Midbrain (tissue), 1 donor: ENCODE results near the gene FAAP100.
"Not testable (repeated sequence)": the region's sequence is repeated elsewhere in the genome, so short reads cannot be mapped to it uniquely, and the experiment has no call there.

Experiments used
- DNase-seq: peaks from one replicate; lab custom pipeline; 2025; lab: John Stamatoyannopoulos, UW

FAAP100 gene

GRCh38 chr17:81552244-81553017 is at the start of gene FAAP100:
Gene FAAP100, minus strand, starts transcription at chr17:81552353. Its CDS starts 23 bp downstream, at chr17:81552330.
- peak; percentile 83 for DNase-seq

- DNase-seq, result peak; percentile 70
Measured at GRCh38 chr17:81601525-81602120, 49.5 kb upstream of the FAAP100 start.

- DNase-seq, result no peak
Measured at GRCh38 chr17:81599719-81600486, 47.8 kb upstream of the FAAP100 start.

DNA sequence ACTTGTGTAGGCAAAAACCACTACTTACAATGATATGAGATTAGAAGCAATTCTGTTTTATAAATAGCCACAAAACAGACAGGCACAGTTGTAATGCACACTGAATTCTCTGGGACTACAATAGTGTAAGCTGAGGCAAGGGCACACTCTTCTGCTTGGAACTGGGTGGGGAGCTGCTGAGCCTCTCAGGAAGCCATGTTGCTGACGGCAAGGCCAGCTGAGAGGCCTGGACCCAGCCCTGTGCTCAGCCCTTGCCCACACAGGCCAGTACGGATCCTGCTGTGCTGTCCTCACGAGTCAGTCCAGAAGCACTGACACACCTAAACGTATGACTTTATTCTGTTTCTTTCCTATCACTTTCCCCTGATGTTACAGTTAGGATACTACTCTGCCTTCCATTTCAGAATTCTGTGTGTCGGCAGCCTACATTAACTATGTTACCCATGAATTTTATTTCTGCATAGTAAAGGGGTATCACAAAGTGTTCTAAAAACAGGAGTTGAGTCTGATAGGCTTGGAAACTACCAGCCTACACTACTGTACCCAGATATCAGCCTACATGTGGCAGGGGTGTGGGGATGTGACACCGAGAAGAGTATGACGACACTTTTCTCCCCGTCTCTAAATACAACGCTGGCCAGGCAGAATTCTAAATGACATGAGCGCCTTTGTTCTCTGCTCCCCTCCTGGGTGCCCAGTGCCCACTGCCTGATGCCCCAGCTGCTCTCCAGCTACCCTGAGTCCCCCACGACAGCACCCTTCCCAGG is 41.1 kb upstream of the FAAP100 start:
- no peak for DNase-seq

DNA sequence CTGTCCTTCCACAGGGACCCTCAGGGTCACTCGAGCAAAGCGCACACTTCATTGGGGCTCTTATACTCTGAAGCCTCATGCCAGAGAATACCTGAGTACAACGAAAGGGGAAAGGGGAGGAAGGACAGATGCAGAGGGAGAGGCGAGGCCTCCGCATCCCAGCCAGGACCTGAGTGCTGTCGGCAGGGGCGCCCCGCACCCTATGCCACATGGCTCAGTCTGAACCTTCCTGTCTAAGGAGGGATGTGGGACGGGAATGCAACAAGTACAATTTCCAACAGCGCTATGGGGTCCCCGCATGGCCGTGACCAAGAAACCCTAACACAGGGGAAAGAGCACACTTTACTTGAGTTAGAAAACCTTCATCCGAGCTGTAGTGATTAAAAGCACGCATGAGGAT is 39.8 kb upstream of the FAAP100 start:
- no peak for DNase-seq

DNA sequence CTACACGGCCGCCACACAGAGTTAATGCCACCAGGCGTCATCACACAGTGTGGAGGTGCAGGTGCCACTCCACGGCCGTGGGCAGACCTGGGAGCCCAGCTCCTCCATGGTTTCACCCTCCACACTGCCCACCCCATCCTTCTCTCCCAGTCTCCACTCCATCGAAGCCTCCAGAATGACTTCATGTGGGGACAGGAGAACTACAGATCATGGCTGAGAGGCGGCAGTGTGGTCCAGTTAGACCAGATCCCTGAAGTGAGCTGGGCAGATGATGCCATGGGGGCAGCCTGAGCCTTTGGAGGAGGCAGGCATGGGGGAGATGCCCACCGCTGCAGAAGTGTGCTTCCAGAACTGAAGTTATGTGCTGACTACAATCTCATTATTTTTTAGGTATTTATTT is 38.0 kb upstream of the FAAP100 start:
- no peak for DNase-seq

DNA sequence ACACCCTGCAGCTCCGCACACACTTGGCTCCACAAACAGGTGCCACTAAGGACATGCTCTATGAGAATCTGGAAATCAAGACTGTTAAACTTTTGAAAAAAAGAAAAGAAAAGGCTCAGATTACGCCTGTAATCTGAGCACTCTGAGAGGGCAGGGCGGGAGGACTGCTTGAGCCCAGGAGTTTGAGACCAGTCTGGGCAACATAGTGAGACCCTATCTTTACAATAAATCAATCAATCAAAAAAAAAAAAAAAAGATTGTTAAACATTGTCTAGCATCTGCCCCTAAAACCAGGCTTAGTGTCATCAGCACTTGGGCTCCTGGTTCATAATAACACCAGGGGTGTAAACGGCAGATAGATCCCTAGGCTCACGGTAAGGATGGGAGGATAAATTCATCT is 37.5 kb upstream of the FAAP100 start:
- no peak for DNase-seq

GRCh38 chr17:81586096-81586495 is 33.9 kb upstream of the FAAP100 start:
- DNase-seq, result no peak

DNA sequence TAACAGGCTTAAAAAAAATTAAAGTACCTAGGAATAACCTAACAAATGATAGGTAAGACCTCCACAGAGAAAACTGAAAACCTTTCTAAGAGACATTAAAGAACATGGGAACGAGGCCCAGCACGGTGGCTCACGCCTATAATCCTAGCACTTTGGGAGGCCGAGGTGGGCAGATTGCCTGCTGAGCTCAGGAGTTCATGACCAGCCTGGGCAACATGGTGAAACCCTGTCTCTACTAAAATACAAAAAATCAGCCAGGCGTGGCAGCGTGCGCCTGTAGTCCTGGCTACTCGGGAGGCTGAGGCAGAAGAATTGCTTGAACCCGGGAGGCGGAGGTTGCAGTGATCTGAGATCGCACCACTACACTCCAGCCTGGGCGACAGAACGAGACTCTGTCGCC is 32.6 kb upstream of the FAAP100 start:
- DNase-seq, result not testable (repeated sequence)

DNA sequence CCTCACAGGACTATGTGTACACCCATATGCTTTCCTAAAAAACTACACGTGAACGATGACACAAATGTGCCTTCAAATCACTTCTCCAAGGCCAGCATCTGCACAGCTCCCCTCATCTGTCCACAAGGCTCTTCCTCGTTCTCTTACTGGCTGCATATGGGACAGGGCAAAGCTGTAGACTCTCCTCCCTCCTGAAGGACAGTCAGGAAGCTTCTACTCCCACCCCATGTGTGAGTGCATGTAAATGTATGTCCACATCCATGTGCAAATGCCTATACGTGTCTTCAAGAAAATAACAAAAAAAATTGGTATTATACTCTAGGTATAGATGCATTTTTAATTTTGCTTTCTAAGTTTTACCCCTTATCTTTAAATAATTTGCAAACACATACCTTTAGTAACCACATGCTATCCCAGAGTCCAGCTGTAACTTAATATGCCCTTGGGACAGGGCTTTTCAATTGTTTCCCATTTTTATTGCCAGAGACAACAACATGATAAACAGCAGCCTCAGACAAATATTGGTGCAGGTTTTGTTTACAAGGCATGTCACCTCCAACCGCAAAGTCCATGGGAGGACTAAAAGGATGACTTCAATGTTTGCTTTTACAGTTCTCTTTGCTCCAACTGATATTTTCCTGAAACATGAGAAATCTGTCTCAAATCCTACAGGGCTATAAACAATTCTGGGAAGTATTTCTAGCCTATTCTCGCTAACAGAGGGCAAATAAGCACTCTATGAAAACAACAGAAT is 31.6 kb upstream of the FAAP100 start:
- DNase-seq, result no peak

DNA sequence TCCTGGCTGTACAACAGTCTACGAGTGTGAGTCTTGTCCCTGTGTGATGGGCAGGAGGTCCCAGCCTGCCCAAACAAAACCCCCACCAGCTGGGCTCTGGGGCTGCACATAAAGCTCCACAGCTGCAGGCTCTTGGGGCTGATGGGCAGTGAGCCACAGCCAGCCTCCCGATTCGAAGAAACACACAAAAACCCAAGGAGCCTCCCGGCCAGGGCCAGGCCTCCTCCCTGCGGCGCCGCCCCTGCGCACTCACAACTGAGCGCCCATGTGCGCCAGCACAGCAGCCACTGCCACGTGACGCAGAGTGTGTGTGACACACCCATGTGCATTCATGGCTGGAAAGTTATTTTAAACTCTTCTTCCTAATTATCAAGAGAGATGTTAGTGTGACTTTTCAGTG is 30.6 kb upstream of the FAAP100 start:
- no peak for DNase-seq

DNA sequence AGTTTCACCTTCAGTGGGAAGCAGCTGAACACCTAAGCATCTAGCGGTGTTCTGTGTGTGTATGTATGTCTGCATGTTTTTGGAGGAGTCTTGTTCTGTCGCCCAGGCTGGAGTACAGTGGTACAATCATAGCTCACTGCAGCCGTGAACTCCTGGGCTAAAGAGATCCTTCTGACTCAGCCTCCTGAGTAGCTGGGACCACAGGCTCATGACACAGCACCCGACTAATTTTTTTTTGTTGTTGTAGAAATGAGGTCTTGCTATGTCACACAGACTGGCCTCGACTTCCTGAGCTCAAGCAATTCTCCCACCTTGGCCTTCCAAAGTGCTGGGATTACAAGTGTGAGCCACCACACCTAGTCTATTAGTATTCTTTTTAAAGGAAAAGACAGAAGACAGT is 30.2 kb upstream of the FAAP100 start:
- DNase-seq, result no peak

- no peak for DNase-seq
Measured at GRCh38 chr17:81581758-81582157, 29.6 kb upstream of the FAAP100 start.

GRCh38 chr17:81580481-81580880 is 28.3 kb upstream of the FAAP100 start:
- no peak for DNase-seq

DNA sequence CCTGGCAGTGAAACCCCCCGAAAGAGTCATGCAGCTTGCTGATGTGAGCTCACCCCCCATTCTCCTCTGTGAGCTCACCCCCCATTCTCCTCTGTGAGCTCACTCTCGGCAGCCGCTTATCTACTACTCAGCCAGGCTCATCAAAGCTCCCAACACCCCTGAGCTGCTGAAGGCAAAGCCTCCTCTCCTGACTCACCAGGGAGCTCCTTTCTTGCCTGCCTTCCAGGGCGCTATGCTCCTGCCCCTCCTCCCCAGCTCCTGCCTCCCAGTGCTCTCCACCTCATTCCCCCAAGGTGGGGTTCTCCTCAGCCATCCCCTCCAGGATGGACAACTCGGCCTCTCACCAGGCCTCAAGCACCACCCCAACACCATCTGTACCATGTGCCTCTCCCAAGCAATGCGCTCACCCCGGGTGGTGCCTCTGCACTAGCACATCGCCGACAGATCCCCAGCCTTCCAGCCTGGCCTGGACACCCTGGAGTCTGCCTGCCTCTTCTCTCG is 27.7 kb upstream of the FAAP100 start:
- DNase-seq, result no peak

- no peak for DNase-seq
Measured at GRCh38 chr17:81579298-81579697, 27.1 kb upstream of the FAAP100 start.

DNA sequence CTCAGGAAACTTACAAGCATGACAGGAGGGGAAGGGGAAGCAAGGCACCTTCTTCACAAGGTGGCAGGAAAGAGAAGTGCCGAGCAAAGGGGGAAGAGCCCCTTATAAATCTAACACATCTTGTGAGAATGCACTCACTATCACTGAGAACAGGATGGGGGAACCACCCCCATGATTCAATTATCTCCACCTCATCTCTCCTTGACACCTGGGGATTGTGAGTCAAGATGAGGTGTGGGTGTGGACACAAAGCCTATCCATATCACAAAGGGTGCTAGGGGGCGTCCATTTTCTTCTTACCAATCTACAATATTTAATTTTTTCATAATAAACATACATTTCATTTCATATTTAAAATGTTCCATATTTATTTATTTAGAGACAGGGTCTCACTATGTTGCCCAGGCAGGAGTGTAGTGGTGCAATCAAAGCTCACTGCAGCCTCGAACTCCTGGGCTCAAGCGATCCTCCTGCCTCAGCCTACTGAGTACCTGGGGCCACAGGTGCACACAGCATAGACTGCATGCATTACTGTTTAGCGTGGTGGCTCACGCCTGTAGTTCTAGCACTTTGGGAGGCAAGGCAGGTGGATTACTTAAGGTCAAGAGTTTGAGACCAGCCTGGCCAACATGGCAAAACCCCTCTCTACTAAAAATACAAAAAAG is 26.5 kb upstream of the FAAP100 start:
- no peak for DNase-seq

GRCh38 chr17:81578038-81578441 is 25.9 kb upstream of the FAAP100 start:
- no peak for DNase-seq

GRCh38 chr17:81577278-81578000 is 25.3 kb upstream of the FAAP100 start:
- DNase-seq, result no peak
